Measurements from ENCODE around the gene GNAS-AS1. TPM values are rescaled to one million over a fixed set of nuclear protein-coding genes. Genes with fewer than 3 reads are reported as not detected.

GNAS-AS1 gene
- total and polyA plus RNA-seq, 12 donors: 0.09 to 1.00 (median 0.24) TPM; not detected in 5

GRCh38 chr20:58870293-58871014, 19.8 kb upstream of the GNAS-AS1 start:
- Histone ChIP-seq H3K27ac (no peak overlapping the region), H3K27me3 (no peaks in the 10 kb centered on the region), H3K4me3 (no peak overlapping the region), H3K4me1 (replicated peaks in 1 of 2) (peaks cover 0 to 3% of the 10 kb centered on the region in 2 donors), H3K9me3 (replicated peaks in 1 of 3) (no peaks in the 10 kb centered on the region), H3K36me3 (replicated peaks in 1 of 2) (no peaks in the 10 kb centered on the region)
- peak; percentile 64 to 89 (median 78) for DNase-seq
- WGBS, 4 donors: 46 to 61% (median 52%) methylated on average over 7 of the region's 7 CpGs
- intact Hi-C loops (cut with DNase I): loop anchor here (2.0 to 10.0 kb wide), 4 partner anchors 114 to 352 kb away; partner anchors contain the start of genes NELFCD (in 1 of the 2) and PRELID3B (in 1 of the 2)
- TF ChIP-seq, protein P1, sequence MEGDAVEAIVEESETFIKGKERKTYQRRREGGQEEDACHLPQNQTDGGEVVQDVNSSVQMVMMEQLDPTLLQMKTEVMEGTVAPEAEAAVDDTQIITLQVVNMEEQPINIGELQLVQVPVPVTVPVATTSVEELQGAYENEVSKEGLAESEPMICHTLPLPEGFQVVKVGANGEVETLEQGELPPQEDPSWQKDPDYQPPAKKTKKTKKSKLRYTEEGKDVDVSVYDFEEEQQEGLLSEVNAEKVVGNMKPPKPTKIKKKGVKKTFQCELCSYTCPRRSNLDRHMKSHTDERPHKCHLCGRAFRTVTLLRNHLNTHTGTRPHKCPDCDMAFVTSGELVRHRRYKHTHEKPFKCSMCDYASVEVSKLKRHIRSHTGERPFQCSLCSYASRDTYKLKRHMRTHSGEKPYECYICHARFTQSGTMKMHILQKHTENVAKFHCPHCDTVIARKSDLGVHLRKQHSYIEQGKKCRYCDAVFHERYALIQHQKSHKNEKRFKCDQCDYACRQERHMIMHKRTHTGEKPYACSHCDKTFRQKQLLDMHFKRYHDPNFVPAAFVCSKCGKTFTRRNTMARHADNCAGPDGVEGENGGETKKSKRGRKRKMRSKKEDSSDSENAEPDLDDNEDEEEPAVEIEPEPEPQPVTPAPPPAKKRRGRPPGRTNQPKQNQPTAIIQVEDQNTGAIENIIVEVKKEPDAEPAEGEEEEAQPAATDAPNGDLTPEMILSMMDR (IDR thresholded peaks at IDR 0.05): peak; percentile 81 to 89 (median 86)
- TF ChIP-seq POLR2A (IDR thresholded peaks at IDR 0.05): no peak

- Histone ChIP-seq H3K27me3 (no peaks in the 10 kb centered on the region), H3K9me3 (replicated peaks in 1 of 3) (no peaks in the 10 kb centered on the region), H3K4me3 (no peak overlapping the region), H3K36me3 (replicated peaks in 1 of 2) (no peaks in the 10 kb centered on the region), H3K4me1 (replicated peaks in 1 of 2) (no peaks in the 10 kb centered on the region), H3K27ac (no peak overlapping the region)
- 71 to 81% (median 77%) methylated on average over 7 of the region's 7 CpGs for WGBS, 4 donors
- no peak for DNase-seq
- no peak for TF ChIP-seq POLR2A (IDR thresholded peaks at IDR 0.05)
- TF ChIP-seq, protein P1 (IDR thresholded peaks at IDR 0.05): no peak
- intact Hi-C loops (cut with DNase I): loop anchor here (2.0 to 10.0 kb wide), 6 partner anchors 115 to 588 kb away; partner anchors contain the start of genes NELFCD (in 1 of the 2) and PRELID3B (in 1 of the 2)
Observed at GRCh38 chr20:58869662-58870227, 19.0 kb upstream of the GNAS-AS1 start.

DNA sequence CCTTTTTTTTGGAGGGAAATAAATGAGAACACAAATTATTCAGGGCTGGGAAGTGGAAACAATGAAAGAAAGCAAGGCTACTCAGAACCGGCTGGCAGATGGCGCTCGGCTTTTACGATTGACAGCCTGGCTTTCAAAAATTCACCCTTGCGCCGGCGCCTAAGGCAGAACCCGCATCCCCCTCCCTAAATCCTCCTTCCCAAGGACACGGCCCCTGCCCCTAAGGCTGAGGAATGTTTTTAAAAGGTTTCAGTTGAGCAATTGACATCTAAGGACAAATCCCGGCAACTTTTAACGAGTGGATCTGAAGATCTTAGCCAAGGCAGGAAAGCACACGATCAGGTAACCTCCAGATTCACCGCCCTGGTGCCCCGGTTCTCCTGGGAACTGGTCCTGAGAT, 18.1 kb upstream of the GNAS-AS1 start:
- no peaks in the 10 kb centered on the region for H3K36me3 ChIP-seq (replicated peaks in 1 of 2)
- intact Hi-C loops (cut with DNase I): loop anchor here in 1 of 2 donors (5.0 kb wide), 2 partner anchors 534 to 589 kb away; no protein-coding TSS in a partner anchor
- H3K27me3 ChIP-seq: no peaks in the 10 kb centered on the region
- TF ChIP-seq, protein P1 (IDR thresholded peaks at IDR 0.05): peak in 5 of 6 experiments; percentile 23 to 44 (median 34)
- TF ChIP-seq POLR2A (IDR thresholded peaks at IDR 0.05): no peak
- peak in 3 of 7 donors; percentile 33 to 57 (median 54) for DNase-seq
- H3K9me3 ChIP-seq (replicated peaks in 1 of 3): no peaks in the 10 kb centered on the region
- 35 to 46% (median 44%) methylated on average over 14 of the region's 14 CpGs for WGBS, 4 donors
- no peak overlapping the region for H3K27ac ChIP-seq
- H3K4me3 ChIP-seq: no peak overlapping the region
- no peaks in the 10 kb centered on the region for H3K4me1 ChIP-seq (replicated peaks in 1 of 2)

- intact Hi-C loops (cut with DNase I): loop anchor here in 1 of 2 donors (5.0 kb wide), 2 partner anchors 535 to 590 kb away; no protein-coding TSS in a partner anchor
- Histone ChIP-seq H3K9me3 (replicated peaks in 1 of 3) (no peaks in the 10 kb centered on the region), H3K36me3 (replicated peaks in 1 of 2) (no peaks in the 10 kb centered on the region), H3K4me3 (no peak overlapping the region), H3K4me1 (replicated peaks in 1 of 2) (no peaks in the 10 kb centered on the region), H3K27ac (no peak overlapping the region), H3K27me3 (no peaks in the 10 kb centered on the region)
- DNase-seq: no peak
- no peak for TF ChIP-seq POLR2A (IDR thresholded peaks at IDR 0.05)
- TF ChIP-seq, protein P1 (IDR thresholded peaks at IDR 0.05): no peak
- 66 to 70% (median 66%) methylated on average over 5 of the region's 5 CpGs for WGBS, 4 donors
Observed at GRCh38 chr20:58867211-58867610, 16.5 kb upstream of the GNAS-AS1 start.

Data from adrenal gland (tissue), 12 donors.